ENCODE results near the gene SRD5A3. TPM values are rescaled to one million over a fixed set of nuclear protein-coding genes. Genes with fewer than 3 reads are reported as not detected.

Gene SRD5A3
- total and polyA plus RNA-seq, 4 donors: 5.2 to 18.2 (median 9.5) TPM

DNA sequence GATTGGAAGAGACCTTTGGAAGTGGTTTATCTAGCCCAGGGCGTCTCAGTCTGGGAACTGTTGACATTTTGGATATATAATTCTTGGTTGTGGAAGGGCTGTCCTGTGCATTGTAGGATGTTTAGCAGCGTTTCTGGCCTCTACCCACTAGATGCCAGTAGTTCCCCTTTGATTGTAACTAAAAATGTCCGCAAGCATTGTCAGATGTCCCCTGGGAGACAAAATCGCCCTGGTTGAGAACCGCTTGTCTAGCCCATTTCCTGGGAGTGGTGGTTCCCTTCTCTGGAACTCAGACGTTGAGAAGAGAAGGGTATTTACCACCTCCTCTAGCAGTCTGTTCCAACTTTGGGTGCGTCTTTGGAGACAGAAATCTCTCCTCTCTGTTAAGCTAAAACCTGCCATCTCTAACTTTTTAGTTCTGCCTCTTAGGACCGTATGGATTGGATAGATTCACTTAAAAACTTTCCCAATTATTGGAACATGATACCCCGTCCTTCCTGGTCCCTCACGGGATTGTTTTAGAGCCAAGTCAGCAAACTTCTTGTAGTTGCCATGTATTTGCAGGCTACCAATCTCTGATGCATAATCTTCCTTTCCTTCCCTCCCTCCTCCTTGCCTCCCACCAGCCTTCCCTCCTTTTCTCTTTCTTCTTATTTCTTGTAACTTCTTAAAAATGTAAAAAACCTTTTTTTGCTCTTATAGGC, 63.6 kb downstream of the SRD5A3 start:
- TF ChIP-seq, protein P1, sequence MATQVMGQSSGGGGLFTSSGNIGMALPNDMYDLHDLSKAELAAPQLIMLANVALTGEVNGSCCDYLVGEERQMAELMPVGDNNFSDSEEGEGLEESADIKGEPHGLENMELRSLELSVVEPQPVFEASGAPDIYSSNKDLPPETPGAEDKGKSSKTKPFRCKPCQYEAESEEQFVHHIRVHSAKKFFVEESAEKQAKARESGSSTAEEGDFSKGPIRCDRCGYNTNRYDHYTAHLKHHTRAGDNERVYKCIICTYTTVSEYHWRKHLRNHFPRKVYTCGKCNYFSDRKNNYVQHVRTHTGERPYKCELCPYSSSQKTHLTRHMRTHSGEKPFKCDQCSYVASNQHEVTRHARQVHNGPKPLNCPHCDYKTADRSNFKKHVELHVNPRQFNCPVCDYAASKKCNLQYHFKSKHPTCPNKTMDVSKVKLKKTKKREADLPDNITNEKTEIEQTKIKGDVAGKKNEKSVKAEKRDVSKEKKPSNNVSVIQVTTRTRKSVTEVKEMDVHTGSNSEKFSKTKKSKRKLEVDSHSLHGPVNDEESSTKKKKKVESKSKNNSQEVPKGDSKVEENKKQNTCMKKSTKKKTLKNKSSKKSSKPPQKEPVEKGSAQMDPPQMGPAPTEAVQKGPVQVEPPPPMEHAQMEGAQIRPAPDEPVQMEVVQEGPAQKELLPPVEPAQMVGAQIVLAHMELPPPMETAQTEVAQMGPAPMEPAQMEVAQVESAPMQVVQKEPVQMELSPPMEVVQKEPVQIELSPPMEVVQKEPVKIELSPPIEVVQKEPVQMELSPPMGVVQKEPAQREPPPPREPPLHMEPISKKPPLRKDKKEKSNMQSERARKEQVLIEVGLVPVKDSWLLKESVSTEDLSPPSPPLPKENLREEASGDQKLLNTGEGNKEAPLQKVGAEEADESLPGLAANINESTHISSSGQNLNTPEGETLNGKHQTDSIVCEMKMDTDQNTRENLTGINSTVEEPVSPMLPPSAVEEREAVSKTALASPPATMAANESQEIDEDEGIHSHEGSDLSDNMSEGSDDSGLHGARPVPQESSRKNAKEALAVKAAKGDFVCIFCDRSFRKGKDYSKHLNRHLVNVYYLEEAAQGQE (IDR thresholded peaks at IDR 0.05): no peak
- TF ChIP-seq RAD21 (IDR thresholded peaks at IDR 0.05): peak; percentile 28 to 50
- WGBS: 73% methylated on average over 10 of the region's 10 CpGs
- no peak overlapping the region for H3K9ac ChIP-seq (ENCODE audit: low read depth in 1 of 2, low read length in 2 of 2)
- no peak overlapping the region for H3K27ac ChIP-seq (ENCODE audit: low read depth in 1 of 2, low read length in 2 of 2)
- H3K4me3 ChIP-seq (ENCODE audit: low read depth in 1 of 3, low read length in 3 of 3): no peak overlapping the region
- peaks cover 0 to 7% (median 2%) of the 10 kb centered on the region in 4 donors for H3K36me3 ChIP-seq (ENCODE audit: control insufficient read depth in 4 of 4, insufficient read depth in 3 of 4, low read depth in 1 of 4, low read length in 3 of 4)
- H3K4me1 ChIP-seq (ENCODE audit: control insufficient read depth in 4 of 4, insufficient read depth in 4 of 4, low read length in 3 of 4): no peaks in the 10 kb centered on the region
- no peak for DNase-seq (ENCODE audit: low spot score)
- no peaks in the 10 kb centered on the region for H3K9me3 ChIP-seq (ENCODE audit: control insufficient read depth in 4 of 4, low read length in 3 of 4)
- no peaks in the 10 kb centered on the region for H3K27me3 ChIP-seq (ENCODE audit: control insufficient read depth in 4 of 4, insufficient read depth in 4 of 4, low read length in 3 of 4)

DNA sequence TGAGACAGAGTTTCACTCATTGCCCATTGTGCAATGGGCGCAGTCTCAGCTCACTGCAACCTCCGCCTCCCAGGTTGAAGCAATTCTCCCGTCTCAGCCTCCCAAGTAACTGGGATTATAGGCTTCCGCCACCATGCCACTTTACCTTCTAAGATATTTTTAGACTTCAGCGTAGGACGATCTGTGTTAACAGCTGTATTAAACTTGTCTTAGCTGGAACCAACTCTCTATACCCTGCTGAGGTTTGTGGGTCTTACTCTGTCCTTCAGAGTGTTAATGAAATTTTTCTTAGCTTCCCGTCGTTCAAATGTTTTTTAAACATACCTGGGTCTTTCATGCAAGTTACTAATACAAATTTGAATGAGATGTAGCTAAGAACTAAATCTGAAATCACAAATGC, 64.4 kb downstream of the SRD5A3 start:
- no peaks in the 10 kb centered on the region for H3K9me3 ChIP-seq (ENCODE audit: control insufficient read depth in 4 of 4, low read length in 3 of 4)
- no peaks in the 10 kb centered on the region for H3K27me3 ChIP-seq (ENCODE audit: control insufficient read depth in 4 of 4, insufficient read depth in 4 of 4, low read length in 3 of 4)
- H3K4me1 ChIP-seq (ENCODE audit: control insufficient read depth in 4 of 4, insufficient read depth in 4 of 4, low read length in 3 of 4): no peaks in the 10 kb centered on the region
- 83% methylated on average over 8 of the region's 8 CpGs for WGBS
- H3K4me3 ChIP-seq (ENCODE audit: low read depth in 1 of 3, low read length in 3 of 3): no peak overlapping the region
- no peak overlapping the region for H3K9ac ChIP-seq (ENCODE audit: low read depth in 1 of 2, low read length in 2 of 2)
- DNase-seq (ENCODE audit: low spot score): no peak
- no peak overlapping the region for H3K27ac ChIP-seq (ENCODE audit: low read depth in 1 of 2, low read length in 2 of 2)
- no peak for TF ChIP-seq SP1 (IDR thresholded peaks at IDR 0.05)
- TF ChIP-seq TAF1 (conservative IDR thresholded peaks at IDR 0.05): no peak
- TF ChIP-seq EGR1 (IDR thresholded peaks at IDR 0.05; ENCODE audit: low read depth in 2 of 2): no peak
- TF ChIP-seq, protein P2, sequence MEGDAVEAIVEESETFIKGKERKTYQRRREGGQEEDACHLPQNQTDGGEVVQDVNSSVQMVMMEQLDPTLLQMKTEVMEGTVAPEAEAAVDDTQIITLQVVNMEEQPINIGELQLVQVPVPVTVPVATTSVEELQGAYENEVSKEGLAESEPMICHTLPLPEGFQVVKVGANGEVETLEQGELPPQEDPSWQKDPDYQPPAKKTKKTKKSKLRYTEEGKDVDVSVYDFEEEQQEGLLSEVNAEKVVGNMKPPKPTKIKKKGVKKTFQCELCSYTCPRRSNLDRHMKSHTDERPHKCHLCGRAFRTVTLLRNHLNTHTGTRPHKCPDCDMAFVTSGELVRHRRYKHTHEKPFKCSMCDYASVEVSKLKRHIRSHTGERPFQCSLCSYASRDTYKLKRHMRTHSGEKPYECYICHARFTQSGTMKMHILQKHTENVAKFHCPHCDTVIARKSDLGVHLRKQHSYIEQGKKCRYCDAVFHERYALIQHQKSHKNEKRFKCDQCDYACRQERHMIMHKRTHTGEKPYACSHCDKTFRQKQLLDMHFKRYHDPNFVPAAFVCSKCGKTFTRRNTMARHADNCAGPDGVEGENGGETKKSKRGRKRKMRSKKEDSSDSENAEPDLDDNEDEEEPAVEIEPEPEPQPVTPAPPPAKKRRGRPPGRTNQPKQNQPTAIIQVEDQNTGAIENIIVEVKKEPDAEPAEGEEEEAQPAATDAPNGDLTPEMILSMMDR (IDR thresholded peaks at IDR 0.05; ENCODE audit: low read depth, low read length, missing input control): no peak
- TF ChIP-seq, protein P3, sequence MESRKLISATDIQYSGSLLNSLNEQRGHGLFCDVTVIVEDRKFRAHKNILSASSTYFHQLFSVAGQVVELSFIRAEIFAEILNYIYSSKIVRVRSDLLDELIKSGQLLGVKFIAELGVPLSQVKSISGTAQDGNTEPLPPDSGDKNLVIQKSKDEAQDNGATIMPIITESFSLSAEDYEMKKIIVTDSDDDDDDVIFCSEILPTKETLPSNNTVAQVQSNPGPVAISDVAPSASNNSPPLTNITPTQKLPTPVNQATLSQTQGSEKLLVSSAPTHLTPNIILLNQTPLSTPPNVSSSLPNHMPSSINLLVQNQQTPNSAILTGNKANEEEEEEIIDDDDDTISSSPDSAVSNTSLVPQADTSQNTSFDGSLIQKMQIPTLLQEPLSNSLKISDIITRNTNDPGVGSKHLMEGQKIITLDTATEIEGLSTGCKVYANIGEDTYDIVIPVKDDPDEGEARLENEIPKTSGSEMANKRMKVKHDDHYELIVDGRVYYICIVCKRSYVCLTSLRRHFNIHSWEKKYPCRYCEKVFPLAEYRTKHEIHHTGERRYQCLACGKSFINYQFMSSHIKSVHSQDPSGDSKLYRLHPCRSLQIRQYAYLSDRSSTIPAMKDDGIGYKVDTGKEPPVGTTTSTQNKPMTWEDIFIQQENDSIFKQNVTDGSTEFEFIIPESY (IDR thresholded peaks at IDR 0.05): no peak
- no peak for TF ChIP-seq RXRA (IDR thresholded peaks at IDR 0.05)
- TF ChIP-seq FOXA2 (IDR thresholded peaks at IDR 0.05): no peak
- TF ChIP-seq GABPA (IDR thresholded peaks at IDR 0.05 in 1 of 2, conservative IDR thresholded peaks at IDR 0.05 in 1 of 2): no peak
- TF ChIP-seq YY1 (IDR thresholded peaks at IDR 0.05): no peak
- no peak for TF ChIP-seq FOXA1 (IDR thresholded peaks at IDR 0.05)
- TF ChIP-seq NR2F2 (IDR thresholded peaks at IDR 0.05): no peak
- TF ChIP-seq HNF4G (IDR thresholded peaks at IDR 0.05): no peak
- TF ChIP-seq, protein P4, sequence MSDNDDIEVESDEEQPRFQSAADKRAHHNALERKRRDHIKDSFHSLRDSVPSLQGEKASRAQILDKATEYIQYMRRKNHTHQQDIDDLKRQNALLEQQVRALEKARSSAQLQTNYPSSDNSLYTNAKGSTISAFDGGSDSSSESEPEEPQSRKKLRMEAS (IDR thresholded peaks at IDR 0.05): no peak
- TF ChIP-seq, protein P1 (IDR thresholded peaks at IDR 0.05): no peak
- no peak for TF ChIP-seq RAD21 (IDR thresholded peaks at IDR 0.05)
- no peak for TF ChIP-seq JUND (IDR thresholded peaks at IDR 0.05)
- TF ChIP-seq, protein P5, sequence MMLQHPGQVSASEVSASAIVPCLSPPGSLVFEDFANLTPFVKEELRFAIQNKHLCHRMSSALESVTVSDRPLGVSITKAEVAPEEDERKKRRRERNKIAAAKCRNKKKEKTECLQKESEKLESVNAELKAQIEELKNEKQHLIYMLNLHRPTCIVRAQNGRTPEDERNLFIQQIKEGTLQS (IDR thresholded peaks at IDR 0.05): no peak
- no peak for TF ChIP-seq HNF4A (conservative IDR thresholded peaks at IDR 0.05)
- peaks cover 0 to 7% (median 3%) of the 10 kb centered on the region in 4 donors for H3K36me3 ChIP-seq (ENCODE audit: control insufficient read depth in 4 of 4, insufficient read depth in 3 of 4, low read depth in 1 of 4, low read length in 3 of 4)

Measured in liver (tissue), 9 donors.